ENCODE data around the gene CDYL2.
"Not testable (repeated sequence)": the region's sequence is repeated elsewhere in the genome, so short reads cannot be mapped to it uniquely, and the experiment has no call there.

The CDYL2 gene

DNA sequence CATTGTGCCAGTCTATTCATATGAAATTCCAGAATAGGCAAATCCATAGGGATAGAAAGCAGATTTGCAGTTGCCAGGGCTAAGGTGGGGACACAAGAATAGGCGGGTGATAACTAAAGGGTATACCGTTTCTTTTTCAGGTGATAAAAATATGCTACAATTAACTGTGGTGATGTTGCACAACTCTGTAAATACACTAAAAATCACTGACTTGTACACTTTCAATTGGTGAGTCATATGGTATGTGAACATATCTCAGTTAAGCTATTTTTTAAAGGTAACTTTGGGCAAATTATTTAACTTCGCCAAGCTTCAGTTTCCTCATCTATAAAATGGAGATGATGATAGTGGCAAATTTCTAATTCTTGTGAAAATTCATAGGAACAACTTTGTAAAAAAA is 65.9 kb downstream of the CDYL2 start:
- no peak for DNase-seq (ENCODE audit: low spot score in 2 of 2)
- H3K4me1 Mint-ChIP-seq: peaks cover 15% of the 10 kb centered on the region
- no peaks in the 10 kb centered on the region for H3K36me3 Mint-ChIP-seq (ENCODE audit: insufficient read depth)
- no peak overlapping the region for H3K27ac Mint-ChIP-seq (ENCODE audit: low read depth)
- ATAC-seq (replicated peaks; ENCODE audit: extremely low read depth, poor library complexity, severe bottlenecking): no peak
- no peaks in the 10 kb centered on the region for H3K27me3 Mint-ChIP-seq
- H3K4me3 Mint-ChIP-seq: no peak overlapping the region
- H3K9me3 Mint-ChIP-seq: no peaks in the 10 kb centered on the region

DNA sequence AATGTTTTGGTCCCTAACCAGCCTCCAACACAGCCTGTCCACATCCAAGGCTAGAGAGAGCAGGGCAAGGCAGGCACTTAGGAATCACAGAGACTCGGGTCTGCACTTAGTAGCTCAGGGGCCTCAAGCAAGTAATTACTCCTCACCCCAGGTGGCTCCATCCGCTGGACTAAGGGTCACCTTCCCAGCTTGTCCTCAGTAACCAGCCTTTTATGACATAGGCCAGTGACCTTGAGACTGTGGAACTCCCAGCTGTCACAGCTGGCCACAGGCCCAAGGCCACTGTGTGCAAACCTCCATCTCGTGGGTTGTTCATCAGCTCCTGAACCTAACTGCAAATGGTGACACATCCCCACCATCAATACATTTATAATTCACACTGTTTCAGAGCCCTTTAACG is 68.6 kb downstream of the CDYL2 start:
- no peaks in the 10 kb centered on the region for H3K27me3 Mint-ChIP-seq
- peaks cover 5% of the 10 kb centered on the region for H3K4me1 Mint-ChIP-seq
- no peaks in the 10 kb centered on the region for H3K36me3 Mint-ChIP-seq (ENCODE audit: insufficient read depth)
- DNase-seq (ENCODE audit: low spot score in 2 of 2) (no peak), ATAC-seq (replicated peaks; ENCODE audit: extremely low read depth, poor library complexity, severe bottlenecking) (no peak)
- no peak overlapping the region for H3K27ac Mint-ChIP-seq (ENCODE audit: low read depth)
- peaks cover 4% of the 10 kb centered on the region for H3K9me3 Mint-ChIP-seq
- no peak overlapping the region for H3K4me3 Mint-ChIP-seq

DNA sequence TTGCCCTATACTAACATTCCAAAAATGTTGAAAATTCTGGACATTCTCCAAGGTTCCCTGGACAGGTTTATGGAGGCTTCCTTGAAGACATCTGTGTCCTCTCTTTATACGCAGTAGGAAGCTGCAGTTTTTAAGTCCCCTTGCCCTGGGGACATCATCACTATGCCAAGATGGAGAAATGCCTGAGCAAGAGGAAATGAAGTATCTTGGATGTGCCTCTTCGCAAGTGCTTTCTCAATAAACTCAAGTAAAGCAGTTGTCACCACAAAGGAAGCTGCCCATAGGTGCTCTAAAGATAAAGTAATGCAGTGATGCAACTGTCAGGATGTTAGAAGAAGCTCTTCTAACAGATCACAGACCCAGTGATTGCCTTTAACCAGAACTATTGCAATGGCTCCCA is 71.0 kb downstream of the CDYL2 start:
- DNase-seq (ENCODE audit: low spot score in 2 of 2): no peak
- ATAC-seq (replicated peaks; ENCODE audit: extremely low read depth, poor library complexity, severe bottlenecking): no peak
- Mint-ChIP-seq H3K4me3 (no peak overlapping the region), H3K27me3 (no peaks in the 10 kb centered on the region), H3K36me3 (ENCODE audit: insufficient read depth) (no peaks in the 10 kb centered on the region), H3K27ac (ENCODE audit: low read depth) (no peak overlapping the region), H3K9me3 (peaks cover 6% of the 10 kb centered on the region), H3K4me1 (peaks cover 5% of the 10 kb centered on the region)

DNA sequence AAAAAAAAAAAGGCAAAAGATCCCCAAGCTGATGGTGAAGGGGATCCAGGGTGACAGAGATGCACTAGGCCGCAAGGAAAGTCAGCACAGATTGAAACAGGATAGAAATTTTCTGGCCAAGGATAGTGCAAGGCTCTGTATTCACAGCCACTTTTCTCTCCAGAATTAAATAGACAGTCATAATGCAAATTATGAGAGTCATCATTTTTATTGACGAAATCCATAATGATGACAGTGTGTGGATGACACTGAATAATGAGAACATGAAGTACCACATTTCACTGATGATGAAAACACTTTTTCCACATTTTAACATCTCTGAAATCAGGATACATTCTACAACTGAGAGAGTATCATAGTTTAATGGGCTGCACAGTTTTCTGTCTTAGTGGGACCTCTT is 72.5 kb downstream of the CDYL2 start:
- ATAC-seq (replicated peaks; ENCODE audit: extremely low read depth, poor library complexity, severe bottlenecking) (no peak), DNase-seq (ENCODE audit: low spot score in 2 of 2) (no peak)
- Mint-ChIP-seq H3K9me3 (peaks cover 6% of the 10 kb centered on the region), H3K4me1 (peaks cover 14% of the 10 kb centered on the region), H3K36me3 (ENCODE audit: insufficient read depth) (peaks cover 2% of the 10 kb centered on the region), H3K27ac (ENCODE audit: low read depth) (no peak overlapping the region), H3K27me3 (no peaks in the 10 kb centered on the region), H3K4me3 (no peak overlapping the region)

DNA sequence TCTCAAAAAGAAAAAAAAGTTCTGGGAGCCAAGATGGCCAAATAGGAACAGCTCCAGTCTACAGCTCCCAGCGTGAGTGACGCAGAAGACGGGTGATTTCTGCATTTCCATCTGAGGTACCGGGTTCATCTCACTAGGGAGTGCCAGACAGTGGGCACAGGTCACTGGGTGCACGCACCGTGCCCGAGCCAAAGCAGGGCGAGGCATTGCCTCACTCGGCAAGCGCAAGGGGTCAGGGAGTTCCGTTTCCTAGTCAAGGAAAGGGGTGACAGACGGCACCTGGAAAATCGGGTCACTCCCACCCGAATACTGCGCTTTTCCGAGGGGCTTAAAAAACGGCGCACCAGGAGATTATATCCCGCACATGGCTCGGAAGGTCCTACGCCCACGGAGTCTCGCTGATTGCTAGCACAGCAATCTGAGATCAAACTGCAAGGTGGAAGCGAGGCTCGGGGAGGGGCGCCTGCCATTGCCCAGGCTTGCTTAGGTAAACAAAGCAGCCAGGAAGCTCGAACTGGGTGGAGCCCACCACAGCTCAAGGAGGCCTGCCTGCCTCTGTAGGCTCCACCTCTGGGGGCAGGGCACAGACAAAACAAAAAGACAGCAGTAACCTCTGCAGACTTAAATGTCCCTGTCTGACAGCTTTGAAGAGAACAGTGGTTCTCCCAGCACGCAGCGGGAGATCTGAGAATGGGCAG is 77.2 kb downstream of the CDYL2 start:
- not testable (repeated sequence) for H3K27me3 Mint-ChIP-seq; H3K36me3 Mint-ChIP-seq (ENCODE audit: insufficient read depth); ATAC-seq (replicated peaks; ENCODE audit: extremely low read depth, poor library complexity, severe bottlenecking)
- peak in 1 of 2 donors; percentile 21 for DNase-seq (ENCODE audit: low spot score in 2 of 2)
- Mint-ChIP-seq H3K27ac (ENCODE audit: low read depth) (peak overlapping the region; percentile 76), H3K9me3 (peaks cover 11% of the 10 kb centered on the region), H3K4me3 (peak overlapping the region; percentile 70), H3K4me1 (peaks cover 42% of the 10 kb centered on the region)

DNA sequence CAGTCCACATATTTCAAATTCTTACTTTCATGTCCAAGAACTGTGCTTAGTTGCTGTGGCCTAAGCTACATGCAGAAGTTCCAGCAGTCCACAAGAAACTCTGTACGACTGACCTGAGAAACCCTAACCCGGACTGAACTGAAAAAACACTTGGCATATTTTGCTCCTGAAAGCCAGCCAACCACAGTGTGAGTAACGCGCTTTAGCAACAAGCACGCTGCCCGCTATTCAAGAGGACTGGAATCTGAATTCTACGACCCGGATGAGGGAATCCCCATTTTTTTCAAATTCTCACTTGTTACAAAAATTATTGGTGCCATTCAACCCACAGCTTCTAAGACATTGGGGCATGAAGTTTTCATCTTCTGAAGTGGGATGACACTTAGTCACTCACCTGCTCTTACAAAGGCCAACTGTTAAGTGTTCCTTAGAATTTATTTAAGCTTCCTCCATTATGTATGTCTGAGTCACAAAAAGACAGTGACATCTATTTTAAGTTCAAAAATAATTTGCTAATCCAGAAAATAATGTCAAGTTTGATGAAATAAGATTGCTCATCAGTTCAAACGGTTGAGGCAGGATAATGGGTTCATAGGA is 78.7 kb downstream of the CDYL2 start:
- DNase-seq (ENCODE audit: low spot score in 2 of 2) (no peak), ATAC-seq (replicated peaks; ENCODE audit: extremely low read depth, poor library complexity, severe bottlenecking) (peak; percentile 88)
- H3K27ac Mint-ChIP-seq (ENCODE audit: low read depth): no peak overlapping the region
- H3K36me3 Mint-ChIP-seq (ENCODE audit: insufficient read depth): peaks cover 6% of the 10 kb centered on the region
- peaks cover 5% of the 10 kb centered on the region for H3K9me3 Mint-ChIP-seq
- no peaks in the 10 kb centered on the region for H3K27me3 Mint-ChIP-seq
- peaks cover 47% of the 10 kb centered on the region for H3K4me1 Mint-ChIP-seq
- H3K4me3 Mint-ChIP-seq: no peak overlapping the region

DNA sequence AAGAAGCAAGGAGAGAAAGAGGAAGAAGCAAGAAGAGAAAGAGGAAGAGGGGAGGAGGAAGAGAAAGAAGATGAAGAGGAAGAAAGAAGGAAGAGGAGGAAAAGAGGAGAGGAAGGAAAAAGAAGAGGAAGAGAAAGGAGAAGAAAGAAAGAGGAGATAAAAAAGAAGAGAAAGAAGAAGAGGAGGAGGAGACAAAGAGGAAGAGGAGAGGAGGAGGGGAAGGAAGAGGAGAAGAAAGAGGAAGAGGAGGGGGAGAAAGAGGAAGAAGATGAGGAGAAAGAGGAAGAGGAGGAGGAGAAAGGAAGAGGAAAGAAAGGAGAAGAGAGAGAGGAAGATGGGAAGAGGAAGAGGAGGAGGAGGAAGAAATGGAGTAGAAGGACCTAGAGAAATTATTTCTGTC is 80.4 kb downstream of the CDYL2 start:
- peak overlapping the region; percentile 64 for H3K27ac Mint-ChIP-seq (ENCODE audit: low read depth)
- H3K4me1 Mint-ChIP-seq: peaks cover 56% of the 10 kb centered on the region

DNA sequence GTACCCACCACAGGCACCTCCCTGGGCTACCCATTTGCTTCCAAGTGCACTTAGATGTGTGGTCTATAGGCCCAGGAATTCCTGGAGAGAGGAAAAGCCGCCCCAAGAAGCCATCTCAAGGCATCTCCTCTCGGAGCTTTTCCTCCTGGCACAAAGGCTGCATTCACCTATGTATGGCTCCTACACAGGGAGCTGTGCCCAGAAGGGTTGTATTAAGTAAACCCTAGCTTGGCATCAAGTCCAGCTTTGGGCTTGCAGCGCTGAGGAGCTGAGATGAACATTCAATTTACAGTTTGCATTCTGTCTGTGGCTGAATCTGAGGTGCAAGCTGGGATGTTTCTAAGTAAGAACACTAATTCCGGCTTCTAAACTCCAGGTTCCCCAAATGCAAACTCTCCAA is 81.3 kb downstream of the CDYL2 start:
- peaks cover 5% of the 10 kb centered on the region for H3K9me3 Mint-ChIP-seq

More for the DNA sequence above, 80.4 kb downstream of the CDYL2 start:
- peaks cover 5% of the 10 kb centered on the region for H3K9me3 Mint-ChIP-seq
- DNase-seq (ENCODE audit: low spot score in 2 of 2): no peak
- no peak overlapping the region for H3K4me3 Mint-ChIP-seq
- ATAC-seq (replicated peaks; ENCODE audit: extremely low read depth, poor library complexity, severe bottlenecking): no peak
- H3K27me3 Mint-ChIP-seq: no peaks in the 10 kb centered on the region
- peaks cover 6% of the 10 kb centered on the region for H3K36me3 Mint-ChIP-seq (ENCODE audit: insufficient read depth)

DNA sequence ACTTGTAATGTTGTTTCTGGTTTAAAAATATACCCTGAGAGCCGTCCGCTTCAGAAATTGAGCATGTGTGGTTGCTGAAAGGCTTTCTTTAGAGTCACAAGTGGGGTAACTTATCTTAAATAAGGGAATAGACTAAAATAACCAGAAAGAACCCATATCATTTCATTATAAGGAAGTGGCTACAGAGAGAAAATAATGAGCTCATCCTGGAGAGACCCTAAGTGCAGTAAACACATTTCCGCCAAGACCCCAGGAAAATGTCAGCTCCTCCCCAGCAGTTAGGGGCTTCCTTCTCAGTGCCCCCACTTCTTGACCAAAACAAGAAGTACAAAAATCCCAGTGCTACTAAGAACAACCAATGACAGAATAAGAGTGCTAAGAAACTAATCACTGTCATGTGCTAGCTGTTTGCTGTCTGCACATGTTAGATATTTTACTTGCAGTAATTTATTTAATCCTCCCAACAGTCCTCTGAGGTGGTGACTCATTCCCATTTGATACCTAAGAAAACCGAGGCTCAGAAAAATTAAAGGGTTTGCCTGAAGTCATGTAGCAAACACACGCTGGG is 83.5 kb downstream of the CDYL2 start:
- Mint-ChIP-seq H3K9me3 (peaks cover 5% of the 10 kb centered on the region), H3K27me3 (no peaks in the 10 kb centered on the region), H3K27ac (ENCODE audit: low read depth) (no peak overlapping the region), H3K4me3 (no peak overlapping the region), H3K36me3 (ENCODE audit: insufficient read depth) (peaks cover 3% of the 10 kb centered on the region), H3K4me1 (peaks cover 40% of the 10 kb centered on the region)
- DNase-seq (ENCODE audit: low spot score in 2 of 2) (no peak), ATAC-seq (replicated peaks; ENCODE audit: extremely low read depth, poor library complexity, severe bottlenecking) (no peak)

More for the DNA sequence above, 81.3 kb downstream of the CDYL2 start:
- no peaks in the 10 kb centered on the region for H3K27me3 Mint-ChIP-seq
- peaks cover 56% of the 10 kb centered on the region for H3K4me1 Mint-ChIP-seq
- no peak overlapping the region for H3K27ac Mint-ChIP-seq (ENCODE audit: low read depth)
- ATAC-seq (replicated peaks; ENCODE audit: extremely low read depth, poor library complexity, severe bottlenecking) (no peak), DNase-seq (ENCODE audit: low spot score in 2 of 2) (no peak)
- H3K36me3 Mint-ChIP-seq (ENCODE audit: insufficient read depth): peaks cover 6% of the 10 kb centered on the region
- no peak overlapping the region for H3K4me3 Mint-ChIP-seq

DNA sequence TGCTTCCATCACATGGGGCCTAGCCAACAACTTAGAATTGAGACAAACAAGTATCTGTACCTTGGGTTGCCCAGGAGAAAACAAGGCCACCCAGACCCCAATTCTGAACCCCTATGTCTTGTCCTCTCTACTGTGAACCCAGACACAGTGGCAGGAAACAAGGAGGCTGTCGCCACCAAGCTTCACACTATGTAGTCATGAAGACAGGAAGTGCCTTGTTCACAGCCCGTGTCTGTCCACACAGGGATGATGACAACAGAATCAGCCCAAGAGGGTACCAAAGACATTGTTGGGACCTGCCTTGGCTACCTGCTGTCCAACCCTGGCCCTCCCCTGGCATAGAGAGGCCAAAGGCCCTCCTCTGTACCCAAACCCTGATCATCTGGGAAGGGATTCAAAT is 84.8 kb downstream of the CDYL2 start:
- peak; percentile 99 for ATAC-seq (replicated peaks; ENCODE audit: extremely low read depth, poor library complexity, severe bottlenecking)

DNA sequence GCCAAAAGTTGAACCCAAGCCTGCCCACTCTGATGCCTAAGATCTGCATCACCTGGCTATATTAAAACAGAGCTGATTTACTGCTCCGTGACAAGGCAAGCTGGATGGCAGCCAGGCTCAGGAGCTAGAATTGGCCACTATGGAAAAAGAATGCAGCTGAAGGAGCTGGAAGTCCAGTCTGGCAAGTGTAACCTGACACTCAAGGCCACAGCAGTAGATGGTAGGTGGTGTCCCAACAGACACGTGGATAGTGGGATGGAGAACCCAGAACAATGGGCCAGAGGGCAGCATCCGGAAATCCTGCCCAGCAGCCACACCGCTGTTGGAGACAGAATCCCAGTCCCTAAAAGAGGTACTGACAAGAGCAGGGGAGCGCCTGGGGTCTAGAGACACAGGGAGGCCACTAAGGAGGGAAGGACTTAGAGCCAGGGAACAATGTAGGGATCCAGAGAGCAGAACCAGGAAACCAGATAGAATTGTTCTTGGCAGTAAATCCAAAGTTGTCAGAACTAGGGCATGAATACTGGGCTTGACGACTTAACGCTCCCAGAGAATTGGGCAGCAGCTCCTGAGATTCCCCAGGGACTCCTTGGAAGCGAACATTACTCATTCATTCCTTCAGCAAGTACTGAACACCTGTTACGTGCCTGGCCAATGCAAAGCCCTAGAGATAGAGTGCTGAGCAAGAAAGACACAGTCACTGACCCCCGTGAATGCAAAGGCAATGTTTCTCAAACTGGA is 85.7 kb downstream of the CDYL2 start:
- no peak for ATAC-seq (replicated peaks; ENCODE audit: extremely low read depth, poor library complexity, severe bottlenecking)
- no peak for DNase-seq (ENCODE audit: low spot score in 2 of 2)
- Mint-ChIP-seq H3K4me1 (peaks cover 17% of the 10 kb centered on the region), H3K27ac (ENCODE audit: low read depth) (peak overlapping the region; percentile 64), H3K27me3 (no peaks in the 10 kb centered on the region), H3K9me3 (peaks cover 2% of the 10 kb centered on the region), H3K4me3 (no peak overlapping the region), H3K36me3 (ENCODE audit: insufficient read depth) (no peaks in the 10 kb centered on the region)

More for the DNA sequence above, 84.8 kb downstream of the CDYL2 start:
- Mint-ChIP-seq H3K36me3 (ENCODE audit: insufficient read depth) (no peaks in the 10 kb centered on the region), H3K27me3 (no peaks in the 10 kb centered on the region), H3K4me3 (no peak overlapping the region), H3K27ac (ENCODE audit: low read depth) (peak overlapping the region; percentile 74), H3K4me1 (peaks cover 26% of the 10 kb centered on the region), H3K9me3 (peaks cover 5% of the 10 kb centered on the region)
- peak in 1 of 2 donors; percentile 35 for DNase-seq (ENCODE audit: low spot score in 2 of 2)

DNA sequence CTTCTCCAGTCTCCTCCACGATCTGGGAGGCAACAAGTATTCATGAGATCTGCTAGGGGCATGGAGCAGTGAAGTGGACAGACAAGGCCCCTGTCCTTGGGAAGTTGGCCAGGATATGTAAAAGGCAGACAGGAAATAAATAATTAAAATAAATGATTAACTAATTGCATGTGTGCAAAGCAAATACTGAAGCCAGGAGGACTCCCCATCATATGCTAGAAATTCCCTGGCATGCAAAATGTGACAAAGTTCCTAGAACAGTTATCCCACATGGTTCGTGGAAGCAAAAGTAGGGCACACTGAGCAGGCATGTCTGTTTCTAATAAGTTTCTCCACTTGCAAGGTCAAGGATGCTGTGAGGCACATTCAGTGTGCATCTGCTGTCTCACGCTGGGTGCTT is 86.8 kb downstream of the CDYL2 start:
- no peaks in the 10 kb centered on the region for H3K36me3 Mint-ChIP-seq (ENCODE audit: insufficient read depth)
- H3K4me3 Mint-ChIP-seq: no peak overlapping the region
- no peak overlapping the region for H3K27ac Mint-ChIP-seq (ENCODE audit: low read depth)
- ATAC-seq (replicated peaks; ENCODE audit: extremely low read depth, poor library complexity, severe bottlenecking) (no peak), DNase-seq (ENCODE audit: low spot score in 2 of 2) (no peak)
- no peaks in the 10 kb centered on the region for H3K9me3 Mint-ChIP-seq
- peaks cover 14% of the 10 kb centered on the region for H3K4me1 Mint-ChIP-seq
- H3K27me3 Mint-ChIP-seq: no peaks in the 10 kb centered on the region
